GM18907 (cell line): ENCODE results near the gene PDIA5.

ENCODE experiments used
- ATAC-seq: cut with Tn5 transposase; IDR thresholded peaks from one replicate; pipeline ENCODE4 v1.9.1; 2021; ENCODE audit warnings: mild to moderate bottlenecking, moderate library complexity; ENCODE audit not compliant: unreplicated experiment

PDIA5 gene

DNA sequence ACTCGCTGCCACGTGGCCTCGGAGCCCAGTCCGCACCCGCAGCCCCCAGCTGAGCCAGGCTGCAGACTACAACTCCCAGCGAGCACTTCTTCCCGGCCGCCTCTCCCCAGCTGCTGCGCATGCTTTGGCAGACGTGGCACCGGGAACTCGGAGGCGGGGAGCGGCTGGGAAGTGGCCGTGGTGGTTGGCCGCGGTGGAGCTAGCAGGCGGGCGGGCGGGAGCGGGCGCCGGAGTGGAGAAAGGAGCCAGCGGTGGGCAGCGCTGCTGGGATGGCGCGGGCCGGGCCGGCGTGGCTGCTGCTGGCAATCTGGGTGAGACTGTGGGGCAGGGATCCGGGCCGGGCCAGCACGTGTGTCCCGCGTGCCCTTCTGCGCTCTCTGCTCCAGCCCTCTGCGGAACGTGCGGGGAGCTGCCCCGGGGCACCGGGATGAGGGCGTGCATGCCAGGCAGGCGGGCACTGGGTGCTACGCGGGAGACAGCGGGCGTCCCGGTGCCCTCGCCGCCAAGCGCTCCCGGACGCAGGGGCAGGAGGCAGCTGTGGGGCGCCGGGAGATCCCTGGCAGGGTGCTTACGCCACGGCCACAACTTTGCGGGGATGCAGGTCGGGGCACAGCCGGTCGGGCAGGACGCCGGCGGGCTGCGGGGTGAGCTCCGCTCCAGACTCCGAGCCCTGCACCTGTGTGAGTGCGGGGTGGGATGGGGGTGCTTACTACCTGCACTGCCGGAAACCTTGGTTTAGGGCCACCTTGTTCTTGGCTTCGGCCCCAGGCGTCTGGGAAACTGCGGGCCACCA is at the start of gene PDIA5:
Gene PDIA5, plus strand, starts transcription at position 130 of the 793 bp plus-strand sequence. Its CDS starts 140 bp downstream, at position 270.
- peak; percentile 86 for ATAC-seq

DNA sequence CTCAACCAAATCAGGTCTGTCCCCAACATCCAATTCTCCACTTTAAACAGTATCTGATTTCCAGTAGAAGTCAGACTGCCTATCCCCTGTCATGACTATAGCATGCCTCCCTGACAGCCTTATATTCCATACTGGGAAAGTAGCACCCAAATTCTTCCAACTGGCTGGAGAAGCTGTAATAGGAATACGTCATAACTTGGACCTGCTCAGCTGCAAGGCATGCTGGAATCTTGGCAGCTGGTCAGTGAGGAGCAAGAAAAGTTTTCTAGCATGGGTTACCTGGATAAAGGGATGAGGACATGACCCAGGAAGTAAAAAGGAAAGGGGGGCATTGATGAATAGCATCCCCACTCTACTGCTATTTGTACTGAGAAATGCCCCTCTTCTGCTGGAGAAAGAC is 48.1 kb upstream of the PDIA5 start:
- ATAC-seq: no peak

DNA sequence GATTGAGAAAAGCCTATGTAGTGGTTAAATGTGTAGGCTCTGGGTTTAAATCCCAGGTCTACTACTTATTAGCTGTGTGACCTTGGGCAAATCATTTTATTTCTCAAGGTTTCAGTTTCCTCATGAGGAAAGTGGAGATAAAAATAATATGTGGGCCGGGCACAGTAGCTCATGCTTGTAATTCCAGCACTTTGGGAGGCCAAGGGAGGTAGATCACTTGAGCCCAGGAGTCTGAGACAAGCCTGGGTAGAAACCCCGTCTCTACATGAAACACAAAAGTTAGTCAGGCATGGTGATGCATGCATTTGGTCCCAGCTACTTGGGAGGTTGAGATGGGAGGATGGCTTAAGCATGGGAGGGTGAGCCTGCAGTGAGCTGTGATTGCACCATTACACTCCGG is 47.7 kb upstream of the PDIA5 start:
- ATAC-seq: no peak

DNA sequence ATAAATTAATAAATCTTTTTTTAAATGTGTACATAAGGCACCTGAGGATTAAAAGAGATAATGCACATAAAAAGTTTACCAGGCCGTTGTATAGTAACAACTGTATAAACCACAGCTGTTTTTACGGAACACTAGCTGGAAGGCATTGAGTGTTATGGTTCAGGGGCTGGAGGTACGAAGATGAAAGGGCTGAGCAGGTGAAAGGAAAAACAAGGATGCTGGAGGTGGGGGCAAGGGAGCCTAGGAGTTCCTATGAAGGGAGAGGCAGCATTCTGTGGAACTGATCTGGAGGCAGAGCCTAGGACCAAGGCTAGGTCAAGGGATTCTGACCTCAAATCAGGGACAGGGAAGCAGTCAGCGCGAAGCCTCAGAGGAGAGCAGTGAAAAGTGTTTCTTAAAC is 47.2 kb upstream of the PDIA5 start:
- no peak for ATAC-seq

DNA sequence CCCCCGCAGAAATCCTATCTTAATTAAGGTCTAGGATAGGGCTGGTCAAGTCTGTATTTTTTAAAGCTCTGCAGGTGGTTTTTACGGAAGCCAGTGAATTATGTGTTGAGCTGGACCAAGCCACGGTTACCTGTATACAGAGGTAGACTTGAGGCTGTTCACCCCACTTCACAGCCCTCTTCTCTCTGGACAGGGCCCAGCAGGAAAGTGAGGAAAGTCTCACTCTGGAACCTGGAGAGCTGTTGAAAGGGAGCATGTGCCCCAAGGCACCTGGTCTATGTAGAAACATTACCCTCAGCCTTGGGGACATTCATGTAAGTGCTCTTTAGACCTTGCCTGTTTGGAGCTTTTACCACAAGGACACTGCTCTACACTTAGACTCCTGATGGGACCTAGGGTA is 46.1 kb upstream of the PDIA5 start:
- ATAC-seq: no peak

DNA sequence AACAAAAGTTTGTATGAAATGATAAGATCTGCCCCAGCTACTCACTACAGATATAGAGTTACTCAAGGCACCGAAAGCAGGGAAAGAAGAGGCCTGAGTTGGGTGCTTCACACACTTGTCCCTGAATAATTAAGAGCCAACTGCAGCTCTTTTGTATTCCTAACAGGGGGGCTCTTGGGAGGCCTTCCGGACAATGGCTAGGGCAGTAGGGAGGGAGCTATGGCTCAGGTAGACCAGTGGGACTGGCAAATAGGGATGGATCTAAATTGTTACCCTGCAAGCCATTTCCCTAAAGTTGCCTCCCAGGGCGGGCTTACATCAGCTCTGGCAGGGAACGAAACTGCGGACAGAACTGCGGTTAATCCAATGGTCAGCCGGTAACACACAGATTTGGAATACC is 45.4 kb upstream of the PDIA5 start:
- ATAC-seq: no peak

DNA sequence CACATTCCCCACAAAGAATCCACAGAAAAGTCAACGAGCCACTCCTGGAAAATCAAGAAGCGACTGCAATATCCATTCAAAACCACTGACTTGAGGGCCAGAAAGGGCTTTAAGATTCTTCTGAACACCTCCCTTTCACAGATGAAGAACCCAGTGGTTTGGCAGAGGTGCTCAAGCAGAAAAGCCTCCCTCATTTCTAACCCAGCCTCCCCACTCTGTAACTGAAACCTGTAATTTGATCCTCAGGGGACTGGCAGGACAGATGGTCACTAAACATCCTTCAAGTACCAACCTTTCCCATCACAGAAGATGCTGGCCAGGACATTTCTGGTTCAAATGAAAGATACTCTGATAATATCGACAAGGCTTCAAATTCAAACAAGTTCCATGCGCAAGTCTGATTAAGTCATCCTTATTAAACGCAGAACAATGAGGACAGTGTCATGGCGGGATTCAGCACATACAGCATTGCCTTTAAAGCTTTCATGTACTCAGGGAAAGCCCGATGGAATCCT is 44.8 kb upstream of the PDIA5 start:
- ATAC-seq: no peak

DNA sequence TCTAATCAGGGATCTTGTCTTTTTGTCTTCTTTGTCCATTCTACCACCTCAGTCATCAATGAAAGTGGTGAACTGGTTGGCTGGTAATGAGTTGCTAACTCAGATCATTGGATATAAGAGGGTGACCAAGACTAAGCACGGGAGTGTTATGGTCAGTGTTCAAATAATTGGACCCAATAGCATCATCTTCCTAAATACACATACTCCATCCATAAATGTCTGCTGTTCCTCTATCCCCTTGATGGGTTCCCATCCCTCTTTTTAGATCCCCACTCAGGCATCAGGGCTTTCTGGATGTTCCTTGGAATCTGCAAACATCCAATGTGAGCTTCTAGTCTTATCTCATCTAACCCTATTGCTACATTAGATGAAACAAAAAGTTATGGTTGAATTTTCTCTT is 42.8 kb upstream of the PDIA5 start:
- ATAC-seq: no peak

DNA sequence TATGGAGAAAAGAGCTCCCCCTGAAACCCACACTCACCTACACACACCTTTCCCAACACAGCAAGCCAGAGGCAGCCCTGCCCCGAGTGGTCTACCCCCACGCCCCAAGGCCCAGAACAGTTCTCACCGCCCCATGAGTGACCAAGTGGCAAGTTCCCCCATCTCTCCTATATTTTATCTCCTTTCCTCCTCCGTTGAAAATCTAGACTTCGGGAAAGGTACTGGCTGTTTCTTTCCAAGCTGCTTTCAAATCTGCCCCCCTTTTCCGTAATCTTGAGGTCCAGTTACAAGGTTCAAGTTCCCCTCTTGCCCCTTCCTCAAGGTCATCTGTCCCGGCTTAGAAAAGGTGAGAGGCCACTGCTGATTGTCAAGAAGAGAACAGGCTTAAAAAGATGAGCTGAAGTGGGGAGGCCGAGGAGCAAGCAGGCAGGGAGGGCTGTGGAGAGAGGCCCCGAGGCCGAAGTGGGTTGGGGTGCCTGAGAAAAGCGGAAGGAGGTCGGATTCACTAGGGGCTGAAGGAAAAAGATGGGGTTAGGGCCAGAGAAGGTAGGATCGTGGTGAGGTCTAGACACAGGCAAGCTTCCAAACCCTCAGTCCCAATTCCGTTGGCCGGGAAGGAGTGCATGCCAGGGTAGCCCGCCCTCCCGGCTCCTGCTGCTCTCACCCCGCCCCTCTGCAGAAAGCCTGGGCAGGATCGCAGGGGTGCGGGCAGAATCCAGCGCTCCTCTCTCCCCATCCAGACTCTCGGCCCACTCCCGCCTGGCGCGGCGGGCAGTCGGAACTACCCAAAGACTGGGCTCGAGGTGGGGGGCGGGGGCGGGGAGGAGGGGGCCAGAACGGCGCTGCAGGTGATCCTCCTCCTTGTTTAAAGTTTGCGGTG is 40.9 kb upstream of the PDIA5 start:
- ATAC-seq: no peak

DNA sequence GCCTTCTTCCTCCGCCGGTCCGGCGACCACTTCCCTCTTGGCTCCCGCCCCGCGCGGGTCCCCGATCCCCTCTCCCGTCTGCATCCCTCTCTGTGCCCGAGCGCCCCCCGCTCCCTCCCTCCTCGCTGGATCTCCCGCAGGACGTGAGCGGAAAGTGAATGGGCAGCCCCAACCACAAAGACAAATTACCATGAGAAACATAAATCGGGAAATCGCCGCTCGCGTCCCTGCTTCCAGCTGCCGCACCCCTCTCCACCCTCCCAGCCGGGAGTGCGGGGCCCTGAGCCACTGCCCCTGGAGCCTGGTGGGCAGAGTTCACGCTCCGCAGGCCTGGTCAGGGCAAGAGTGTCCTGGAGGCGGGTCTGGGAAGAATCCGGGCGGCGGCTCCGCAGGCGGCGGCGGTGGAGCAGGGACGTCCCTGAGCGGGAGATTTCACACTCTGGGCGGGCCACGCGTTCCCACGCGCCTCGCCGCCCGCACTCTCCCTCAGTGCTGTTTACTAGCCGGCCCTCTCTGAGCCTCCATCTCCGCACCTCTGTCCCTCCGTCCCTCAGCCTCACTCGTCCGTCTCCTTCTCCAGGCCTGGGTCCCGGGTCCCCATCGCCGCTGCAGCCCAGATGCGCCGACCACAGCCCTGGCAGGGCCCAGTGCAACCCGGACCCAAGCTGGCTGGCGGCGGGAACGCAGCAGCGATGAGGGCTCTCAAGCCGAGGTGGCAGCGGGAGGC is 40.1 kb upstream of the PDIA5 start:
- ATAC-seq: no peak

DNA sequence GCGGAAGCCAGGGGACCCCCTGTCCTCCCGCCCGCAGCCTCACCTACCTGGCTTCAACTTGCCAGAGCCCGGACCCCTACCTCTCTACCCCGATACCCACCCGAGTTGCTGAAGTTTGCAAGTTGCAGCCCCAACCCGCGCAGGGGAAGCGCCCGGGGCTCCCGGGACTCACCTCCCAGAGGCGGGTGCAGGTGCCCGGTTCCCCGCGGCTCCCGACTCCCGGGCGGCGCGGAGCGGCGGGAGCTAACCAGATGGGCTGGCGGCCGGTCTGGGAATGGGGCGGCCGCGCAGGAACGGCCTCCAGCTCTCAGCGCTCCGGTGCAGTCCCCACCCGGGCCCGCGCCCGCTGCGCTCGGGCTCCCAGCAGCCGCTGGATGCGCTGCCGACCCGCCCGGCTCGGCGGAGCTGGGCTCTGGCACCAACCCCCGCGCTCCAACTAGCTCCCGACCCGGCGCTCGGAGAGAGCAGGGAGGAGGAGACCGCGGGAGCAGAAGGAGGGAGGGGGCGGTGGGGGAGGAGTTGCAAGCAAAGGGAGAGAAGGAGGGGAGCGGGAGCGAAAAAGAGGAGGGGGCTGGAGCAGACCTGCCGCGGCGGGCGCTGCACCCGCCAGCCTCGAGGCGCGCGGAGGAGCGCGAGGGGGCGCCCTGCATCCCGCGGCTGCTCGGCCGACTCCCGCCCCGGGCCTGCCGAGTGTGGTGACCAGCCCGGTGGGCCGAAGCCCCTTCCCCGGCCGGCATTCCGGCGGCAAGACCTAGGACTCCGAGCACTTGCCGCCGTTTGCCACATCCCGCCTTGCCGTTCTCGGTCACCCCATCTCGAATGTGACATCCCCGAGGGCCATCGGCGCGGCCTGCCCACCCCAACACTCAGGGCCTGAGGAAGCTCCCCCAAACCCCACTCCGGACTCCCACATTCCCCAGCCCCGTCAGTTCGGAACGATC is 39.3 kb upstream of the PDIA5 start, which contains the start of gene SEMA5B:
Gene SEMA5B, minus strand, starts transcription at position 472 of the 941 bp plus-strand sequence. CDS start 66,500 bp downstream, outside the sequence.
- ATAC-seq: no peak

DNA sequence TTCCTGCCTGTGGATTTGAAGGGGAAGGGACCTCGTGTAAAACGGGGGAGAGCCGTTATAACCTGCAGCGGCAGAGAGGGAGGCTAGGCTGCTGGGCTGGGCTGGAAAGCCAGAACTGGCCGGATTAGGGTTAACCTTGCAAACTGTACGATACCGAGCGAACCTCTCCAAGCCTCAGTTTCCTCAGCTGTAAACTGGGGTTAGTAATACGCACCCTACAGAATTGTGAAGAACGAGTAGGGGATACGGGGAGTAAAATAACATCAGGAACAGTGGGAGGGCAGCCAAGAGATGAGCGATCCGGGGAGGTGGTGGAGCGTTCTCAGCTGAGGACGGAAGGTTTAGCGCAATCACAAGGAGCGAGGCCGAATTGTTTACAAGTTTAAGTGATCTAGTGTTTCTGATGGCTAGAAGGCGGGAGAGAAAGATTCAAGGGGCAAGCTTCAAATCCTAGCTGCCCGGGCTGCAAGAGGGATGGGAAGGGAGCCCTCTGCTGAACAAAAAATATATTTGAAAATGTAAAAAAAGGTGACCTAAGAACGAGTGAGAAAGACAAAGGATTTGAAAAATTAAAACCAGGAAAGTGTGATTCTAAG is 38.5 kb upstream of the PDIA5 start:
- no peak for ATAC-seq

DNA sequence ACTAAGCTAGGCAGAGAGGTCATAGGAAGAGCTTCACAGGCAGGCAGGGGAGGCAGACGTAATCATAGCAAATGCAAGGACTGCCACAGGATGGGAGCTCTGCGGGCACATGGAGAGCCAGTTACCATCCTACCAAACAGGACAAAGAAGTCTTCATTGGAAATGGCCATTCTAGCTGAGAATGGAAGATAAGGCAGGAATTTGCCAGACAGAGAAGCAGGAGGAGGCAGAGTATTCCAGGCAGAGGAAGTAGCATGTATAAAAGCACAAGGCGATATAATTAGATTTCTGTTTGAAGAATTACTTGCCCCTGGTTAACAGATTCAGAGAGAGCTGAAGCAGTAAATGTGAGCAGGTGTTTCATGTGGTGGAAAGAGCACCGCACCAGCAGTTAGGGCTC is 35.8 kb upstream of the PDIA5 start:
- ATAC-seq: no peak

DNA sequence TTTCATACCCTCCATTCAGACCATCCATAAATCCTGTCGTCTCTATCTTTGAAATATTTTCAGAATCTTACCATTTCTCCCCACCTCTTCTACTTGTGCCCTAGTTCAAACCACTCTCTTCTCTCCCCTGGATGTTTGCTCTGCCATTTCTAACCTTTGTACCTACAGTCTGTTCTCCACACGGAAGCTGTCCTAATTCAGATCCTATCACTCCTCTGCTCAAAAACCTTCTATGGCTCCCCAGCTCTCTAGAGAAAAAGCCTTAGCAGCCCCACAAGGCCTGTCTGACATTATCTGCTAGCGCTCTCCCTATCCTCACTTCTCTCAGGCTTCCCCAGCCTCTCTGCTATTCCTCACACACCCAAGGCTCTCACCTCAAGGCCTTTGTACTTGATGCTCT is 34.8 kb upstream of the PDIA5 start:
- no peak for ATAC-seq

DNA sequence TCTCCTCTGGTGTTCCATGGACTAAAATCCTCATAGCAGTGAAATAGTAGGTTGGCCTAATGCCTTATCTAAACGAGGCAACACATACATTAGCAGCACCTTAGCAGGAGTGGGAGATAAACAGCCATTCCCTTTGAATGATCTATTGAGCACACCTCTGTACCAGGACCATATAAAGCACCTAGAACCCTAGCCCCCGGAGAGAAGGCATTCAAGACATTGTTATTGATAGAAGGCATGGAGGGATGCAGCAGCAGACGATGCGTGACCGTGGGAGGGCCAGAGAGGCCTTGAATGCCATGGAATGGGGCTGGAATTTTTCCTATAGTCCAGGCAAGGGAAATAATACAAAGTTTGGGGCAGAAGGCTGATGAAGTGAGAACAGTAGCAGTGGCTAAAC is 32.7 kb upstream of the PDIA5 start:
- no peak for ATAC-seq

DNA sequence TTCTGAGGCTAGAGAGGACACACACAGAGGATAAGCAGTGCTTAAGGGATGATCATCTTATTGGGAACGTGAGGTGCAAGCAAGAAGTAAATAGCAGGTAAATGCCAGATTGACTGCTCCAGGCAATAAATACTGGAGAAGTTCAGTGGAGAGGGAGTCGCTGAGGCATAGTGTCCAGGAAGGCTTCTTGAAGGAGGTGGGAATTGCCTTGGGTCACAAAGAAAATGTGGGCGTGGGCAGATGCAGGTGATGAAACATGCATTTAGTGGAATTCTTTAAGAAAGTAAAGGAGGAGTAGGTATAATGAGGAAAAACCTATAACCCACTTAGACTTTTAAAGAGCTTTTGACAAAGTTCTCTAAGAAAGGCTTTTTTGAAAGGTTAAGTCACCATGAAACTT is 31.8 kb upstream of the PDIA5 start:
- no peak for ATAC-seq

DNA sequence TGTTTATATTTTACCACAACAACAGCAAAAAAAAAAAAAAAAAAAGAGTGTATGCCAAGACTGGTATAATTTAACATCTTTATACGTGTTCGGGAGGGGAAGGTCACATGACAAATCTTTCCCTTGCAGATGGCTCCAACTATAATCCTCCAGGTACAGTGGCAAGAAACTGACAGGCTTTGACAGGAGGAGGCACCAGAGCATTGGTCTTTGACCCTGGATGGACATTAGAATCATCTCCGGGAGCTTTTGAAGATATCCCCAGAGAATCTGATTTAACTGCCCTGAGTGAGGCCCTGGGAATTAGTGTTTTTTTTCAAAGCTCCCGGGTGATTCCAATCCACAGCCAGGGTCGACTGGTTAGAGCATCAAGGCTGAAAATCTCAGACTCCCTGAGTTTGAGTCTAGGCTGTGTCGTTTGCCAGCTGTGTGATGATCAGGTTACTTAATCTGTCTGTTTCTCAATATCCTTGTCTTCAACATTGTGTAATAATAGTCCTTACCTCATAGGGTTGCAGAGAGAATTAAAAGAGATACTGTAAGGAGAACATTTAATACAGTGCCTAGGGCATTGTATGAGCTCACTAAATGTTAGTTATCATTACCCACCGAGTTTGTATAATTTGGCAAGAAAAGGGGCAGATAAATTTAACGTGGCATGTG is 30.3 kb upstream of the PDIA5 start:
- ATAC-seq: no peak

DNA sequence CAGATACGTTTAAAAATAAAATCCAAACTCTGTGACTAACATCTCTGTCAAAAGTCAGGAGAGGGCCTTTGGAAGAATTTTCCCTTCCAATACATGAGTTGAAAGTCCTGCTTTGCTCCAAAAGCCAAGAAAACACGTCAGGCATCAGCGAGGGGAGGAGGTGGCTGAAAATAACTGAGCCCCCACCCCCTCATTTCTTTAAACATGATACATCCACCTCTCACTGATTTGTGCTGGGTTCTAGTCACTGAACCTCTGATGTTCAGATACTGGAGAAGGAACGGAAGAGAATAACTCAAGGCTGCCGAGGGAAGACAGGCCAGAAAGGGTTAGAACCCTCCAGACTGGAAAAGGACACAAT is 29.8 kb upstream of the PDIA5 start:
- no peak for ATAC-seq

DNA sequence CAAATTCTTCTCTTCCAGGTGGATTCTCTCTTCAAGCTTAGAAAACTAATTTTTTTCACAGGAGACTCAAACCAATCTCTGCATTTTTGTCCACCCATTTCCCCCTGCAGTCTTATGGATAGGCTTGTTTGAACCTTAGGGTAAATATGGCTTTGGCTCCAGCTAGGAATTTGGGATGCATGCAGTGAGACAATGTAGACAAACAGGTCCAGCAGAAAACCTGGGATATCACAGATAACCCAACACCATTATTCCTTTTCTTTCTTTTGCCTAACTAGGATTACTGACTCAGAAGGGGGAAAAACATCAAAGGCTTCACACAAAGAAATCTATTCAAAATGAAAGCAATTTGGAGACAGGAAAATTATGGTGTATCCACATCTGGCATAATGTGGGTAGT is 28.1 kb upstream of the PDIA5 start:
- ATAC-seq: no peak
